Ovary (tissue), 9 donors: ENCODE data around the gene ARHGEF10L. TPM values are rescaled to one million over a fixed set of nuclear protein-coding genes. Genes with fewer than 3 reads are reported as not detected.

ENCODE experiments used
- DNase-seq, 5 donors: peaks; one replicate each; pipeline ENCODE4 v3.0.0-alpha.2; 2019 to 2020
- H3K27ac ChIP-seq, 2 donors: fragments of 200-600 bp; one replicate each; pipeline versions ENCODE4 v1.5.1 to v1.8.0; 2019 to 2022
- H3K27me3 ChIP-seq: fragments of 200-600 bp; one replicate; pipeline ENCODE4 v1.8.0; 2022
- H3K36me3 ChIP-seq: fragments of 200-600 bp; sonication (generic); one replicate; pipeline ENCODE4 v1.5.1; 2019
- H3K4me1 ChIP-seq: one replicate; pipeline ENCODE4 v1.8.1; 2013; ENCODE audit warnings: mild to moderate bottlenecking, moderate library complexity; ENCODE audit not compliant: insufficient read depth
- H3K4me3 ChIP-seq: fragments of 200-600 bp; sonication (generic); one replicate; pipeline ENCODE4 v1.5.1; 2017
- H3K9me3 ChIP-seq, 2 donors: fragments of 200-600 bp in 1 of 2; sonication (generic) in 1 of 2; one replicate each; pipeline versions ENCODE4 v1.5.1 to v1.8.1; 2013 to 2019; ENCODE audit warnings: mild to moderate bottlenecking in 1 of 2, moderate library complexity in 1 of 2
- CTCF ChIP-seq, 3 donors: fragments of 450-650 bp in 2 of 3; fragments of 200-600 bp in 1 of 3; IDR thresholded peaks; one replicate each; pipeline versions ENCODE4 v1.5.1 to v1.8.0; 2016 to 2022; ENCODE audit warnings: antibody characterized with exemption in 3 of 3, mild to moderate bottlenecking in 1 of 3
- EP300 ChIP-seq: sonication (generic); formaldehyde crosslinking; IDR thresholded peaks from one replicate; pipeline ENCODE4 v1.6.1; 2017; ENCODE audit warnings: antibody characterized with exemption
- POLR2A ChIP-seq: fragments of 450-650 bp; IDR thresholded peaks from one replicate; pipeline ENCODE4 v1.6.1; 2017; ENCODE audit warnings: antibody characterized with exemption, mild to moderate bottlenecking, moderate library complexity
- WGBS, 3 donors: extraction: QIAGEN DNeasy Blood & Tissue Kit in 1 of 3; methylation state at CpG; one replicate each; pipeline versions ENCODE4 v1.1.5 to v1.1.7; 2013 to 2017; 5-methylcytosine and 5-hydroxymethylcytosine counted together
- intact Hi-C, 4 donors: fragments of 100-400 bp; cut with DNase I; formaldehyde crosslinking; loops; one replicate each; pipeline versions ENCODE4 v1.11.0 to v1.15.1; 2022 to 2023
- polyA plus RNA-seq, 2 donors: library from polyadenylated mRNA; stranded (reverse); fragments of 200-250 nt in 1 of 2; fragments of 350-450 nt in 1 of 2; fragmentation: Illumina TruSeq in 1 of 2; extraction: RNeasy Lipid Tissue Mini Kit (QIAGEN cat#74804) in 1 of 2; gene quantifications; one replicate each; pipeline ENCODE4 v1.2.3, GENCODE V29; 2013 to 2014
- total RNA-seq, 7 donors: library from RNA; depleted of rRNA in 2 of 7; stranded (reverse); fragments of >200 nt in 2 of 7; fragmentation: NEBNext Ultra II Directional in 3 of 7; extraction: Animal tissue kit (Norgen Biotek cat#: 25700) in 3 of 7; gene quantifications; one replicate each; pipeline versions ENCODE4 v1.1.0 to v1.2.4, GENCODE V29; 2016 to 2023
- donor health status: DM: no; HTN: no; CAD: no; lungs with moderate emphysema.
- donor health status: DM: no; HTN: no; CAD: no.
- donor health status: Bipolar disorder and iron deficiency.
- donor health status: DM: yes; HTN: yes; CAD: no.
- donor health status: DM: no; HTN: no; CAD: no.
- donor health status: DM: yes; HTN: yes; CAD: no.

The ARHGEF10L gene
- total and polyA plus RNA-seq, 9 donors: 3.6 to 23.0 (median 18.3) TPM

GRCh38 chr1:17653276-17653675, 113.8 kb downstream of the ARHGEF10L start:
- H3K36me3 ChIP-seq: no peaks in the 10 kb centered on the region
- H3K4me3 ChIP-seq: no peak overlapping the region
- intact Hi-C loops: no loop called here
- TF ChIP-seq EP300 (no peak), CTCF (IDR thresholded peaks at IDR 0.05) (no peak), POLR2A (no peak)
- H3K27ac ChIP-seq: no peak overlapping the region
- no peaks in the 10 kb centered on the region for H3K4me1 ChIP-seq
- no peaks in the 10 kb centered on the region for H3K9me3 ChIP-seq
- H3K27me3 ChIP-seq: no peaks in the 10 kb centered on the region
- DNase-seq: no peak
- 70 to 78% (median 76%) methylated on average over 7 of the region's 7 CpGs for WGBS, 3 donors

GRCh38 chr1:17653728-17654351, 114.3 kb downstream of the ARHGEF10L start:
- Histone ChIP-seq H3K9me3 (no peaks in the 10 kb centered on the region), H3K4me1 (no peaks in the 10 kb centered on the region), H3K27ac (no peak overlapping the region), H3K4me3 (no peak overlapping the region), H3K27me3 (no peaks in the 10 kb centered on the region), H3K36me3 (no peaks in the 10 kb centered on the region)
- WGBS, 3 donors: 64 to 65% (median 65%) methylated on average over 9 of the region's 9 CpGs
- intact Hi-C loops: no loop called here
- TF ChIP-seq EP300: no peak
- peak in 1 of 3 donors; percentile 18 for TF ChIP-seq CTCF (IDR thresholded peaks at IDR 0.05)
- peak; percentile 31 to 70 (median 47) for DNase-seq

GRCh38 chr1:17654519-17654918, 115.0 kb downstream of the ARHGEF10L start:
- Histone ChIP-seq H3K27ac (no peak overlapping the region), H3K36me3 (no peaks in the 10 kb centered on the region), H3K9me3 (no peaks in the 10 kb centered on the region), H3K27me3 (no peaks in the 10 kb centered on the region), H3K4me1 (no peaks in the 10 kb centered on the region), H3K4me3 (no peak overlapping the region)
- intact Hi-C loops: no loop called here
- DNase-seq: no peak
- WGBS, 3 donors: 92 to 100% (median 92%) methylated on average over 2 of the region's 2 CpGs
- TF ChIP-seq EP300 (no peak), CTCF (IDR thresholded peaks at IDR 0.05) (no peak), POLR2A (no peak)

GRCh38 chr1:17655169-17655568, 115.7 kb downstream of the ARHGEF10L start:
- Histone ChIP-seq H3K4me3 (no peak overlapping the region), H3K4me1 (no peaks in the 10 kb centered on the region), H3K27ac (no peak overlapping the region), H3K27me3 (no peaks in the 10 kb centered on the region), H3K9me3 (no peaks in the 10 kb centered on the region), H3K36me3 (no peaks in the 10 kb centered on the region)
- 94 to 95% (median 94%) methylated on average over 1 of the region's 1 CpG for WGBS, 3 donors
- DNase-seq: no peak
- intact Hi-C loops: no loop called here
- TF ChIP-seq POLR2A (no peak), CTCF (IDR thresholded peaks at IDR 0.05) (no peak)
